Measurements from ENCODE around the gene HNRNPUL2. TPM values are rescaled to one million over a fixed set of nuclear protein-coding genes. Genes with fewer than 3 reads are reported as not detected.
"Not testable (repeated sequence)": the region's sequence is repeated elsewhere in the genome, so short reads cannot be mapped to it uniquely, and the experiment has no call there.

Gene HNRNPUL2
- total RNA-seq (2014; rRNA removed), result 8.7 and 14.4 TPM in 2 replicates
- polyA plus RNA-seq (2012), result 61.3 TPM

DNA sequence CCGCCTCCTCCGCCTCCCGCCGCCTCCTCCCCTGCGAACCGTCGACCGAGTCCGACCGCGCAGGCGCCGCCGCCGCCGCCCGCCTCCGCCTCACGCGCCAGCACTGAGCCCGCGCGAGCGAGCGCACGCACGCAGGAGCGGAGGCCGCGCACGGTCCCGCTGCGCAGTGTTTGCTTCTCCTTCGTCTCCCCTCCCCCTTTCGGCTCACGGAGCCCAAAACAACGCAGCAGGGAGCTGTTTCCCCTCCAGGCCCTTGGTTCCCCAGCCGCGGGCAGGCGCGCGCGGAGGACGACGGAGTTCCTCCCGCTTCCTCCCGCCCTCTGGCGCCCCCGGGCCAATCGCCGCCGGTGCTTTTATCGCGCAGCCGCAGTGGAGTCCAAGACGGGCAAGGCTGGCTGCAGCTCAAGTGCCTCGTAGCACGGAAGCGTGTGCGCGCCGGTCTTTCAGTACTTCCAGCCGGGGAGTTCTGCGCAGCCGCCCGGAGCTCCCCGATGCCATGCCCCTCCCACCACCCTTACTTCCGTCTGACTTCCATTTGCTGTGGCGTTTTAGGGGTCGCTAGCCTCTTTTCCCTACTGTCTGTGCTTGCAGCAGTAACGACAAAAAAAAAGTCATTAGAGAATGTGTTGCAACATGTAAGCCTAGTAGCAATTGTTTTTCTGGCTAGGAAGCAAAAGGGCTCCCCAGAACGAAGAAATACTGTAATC lies at the start of gene HNRNPUL2:
Gene HNRNPUL2, minus strand, starts transcription at position 293 of the 707 bp plus-strand sequence. CDS start 301 bp downstream, outside the sequence.
- DNase-seq (ENCODE audit: low read depth), result peak; percentile 99

DNA sequence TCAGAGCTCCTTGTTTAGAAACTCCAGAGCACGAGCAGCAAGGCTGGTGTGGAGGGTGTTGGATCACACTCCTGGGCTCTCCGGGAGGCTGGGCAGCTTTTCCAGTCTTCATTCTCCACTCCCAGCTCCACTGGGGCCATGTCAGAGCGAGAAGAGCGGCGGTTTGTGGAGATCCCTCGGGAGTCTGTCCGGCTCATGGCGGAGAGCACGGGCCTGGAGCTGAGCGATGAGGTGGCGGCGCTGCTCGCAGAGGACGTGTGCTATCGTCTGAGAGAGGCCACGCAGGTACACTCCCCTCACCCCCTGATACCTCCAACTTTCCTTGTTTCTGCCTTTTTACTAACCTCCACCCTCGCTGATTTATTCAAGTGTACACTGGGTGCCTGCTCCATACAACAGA lies 48.4 kb upstream of the HNRNPUL2 start:
- no peak for DNase-seq (ENCODE audit: low read depth)

DNA sequence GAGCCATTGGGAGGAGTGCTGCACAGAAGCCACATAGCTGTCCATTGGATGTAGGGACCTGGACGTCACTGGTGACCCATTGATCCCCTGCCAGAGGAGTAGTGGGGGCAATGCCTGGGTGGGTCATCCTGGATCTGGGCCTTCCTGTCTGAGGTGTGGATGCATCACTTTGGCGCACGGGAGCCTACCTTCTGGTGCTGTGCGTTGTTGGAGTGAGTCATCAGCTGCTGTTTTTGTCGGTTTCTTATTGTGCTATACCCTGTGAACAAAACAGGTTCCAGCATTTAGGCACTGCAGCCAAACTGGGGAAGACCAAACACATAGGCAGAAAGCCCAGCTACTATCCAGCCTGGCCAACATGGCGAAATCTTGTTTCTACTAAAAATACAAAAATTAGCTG lies 47.1 kb upstream of the HNRNPUL2 start:
- DNase-seq (ENCODE audit: low read depth), result no peak

DNA sequence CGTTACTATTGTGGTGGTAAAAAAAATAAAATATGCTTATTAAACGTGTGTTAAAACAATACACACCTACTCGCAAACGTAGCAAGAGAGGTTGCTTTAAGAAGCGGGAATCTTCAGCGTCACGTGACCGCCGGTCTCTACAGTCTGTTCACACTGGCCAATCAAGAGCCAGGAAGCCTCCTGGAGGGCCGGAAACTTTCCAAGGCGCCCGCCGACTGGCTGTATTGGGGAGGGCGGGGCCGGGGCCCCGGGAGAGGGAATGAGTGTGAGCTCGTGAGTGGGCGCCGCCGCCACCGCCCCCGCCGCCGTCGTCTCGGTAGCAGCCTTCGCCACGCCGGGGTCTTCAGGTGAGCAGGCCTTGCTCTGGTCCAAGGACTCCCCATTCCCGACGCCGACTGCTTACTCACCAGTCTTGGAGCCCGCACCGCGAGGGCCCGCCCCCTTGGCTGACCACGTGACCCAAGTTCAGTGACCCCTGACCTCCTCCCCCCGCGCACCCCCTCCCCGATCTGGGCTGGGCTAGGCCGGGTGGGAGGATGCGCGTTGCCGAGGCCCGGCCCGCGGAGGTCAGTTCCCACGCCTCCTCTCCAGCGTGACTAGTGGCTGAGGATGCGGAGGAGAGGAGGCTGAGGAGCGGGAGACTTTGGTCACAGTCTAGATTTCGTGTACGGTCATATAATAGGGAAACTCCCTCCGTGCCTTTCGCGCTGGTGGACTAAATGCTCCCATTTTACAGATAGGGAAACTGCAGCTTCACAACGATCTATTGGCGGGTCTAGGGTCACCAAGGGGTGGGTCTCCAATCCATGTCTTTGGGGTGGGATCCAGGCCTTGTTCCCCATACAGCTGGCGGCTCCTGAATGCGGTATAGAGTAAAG lies 44.1 kb upstream of the HNRNPUL2 start, which contains the start of gene TAF6L:
Gene TAF6L, plus strand, starts transcription at position 253 of the 878 bp plus-strand sequence. CDS start 4,388 bp downstream, outside the sequence.
- DNase-seq (ENCODE audit: low read depth), result peak; percentile 96

DNA sequence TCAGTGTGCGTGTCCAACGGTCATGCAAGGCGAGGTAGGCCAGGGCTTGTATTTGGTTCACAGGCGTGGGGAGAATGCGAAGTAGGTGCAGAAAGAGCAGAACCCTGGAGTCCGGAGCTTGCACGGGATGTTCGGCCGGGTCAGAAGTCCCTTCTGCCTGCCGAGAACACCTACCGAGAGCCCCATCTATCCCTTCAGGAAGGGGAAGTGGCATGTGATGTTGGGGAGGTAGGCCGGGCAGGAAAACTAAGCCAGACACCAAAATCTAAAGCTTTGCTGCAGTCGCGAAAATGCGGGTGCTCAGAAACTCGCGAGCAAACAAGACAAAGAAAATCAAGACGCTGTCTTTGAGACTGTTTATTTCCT lies 43.5 kb upstream of the HNRNPUL2 start:
- no peak for DNase-seq (ENCODE audit: low read depth)

DNA sequence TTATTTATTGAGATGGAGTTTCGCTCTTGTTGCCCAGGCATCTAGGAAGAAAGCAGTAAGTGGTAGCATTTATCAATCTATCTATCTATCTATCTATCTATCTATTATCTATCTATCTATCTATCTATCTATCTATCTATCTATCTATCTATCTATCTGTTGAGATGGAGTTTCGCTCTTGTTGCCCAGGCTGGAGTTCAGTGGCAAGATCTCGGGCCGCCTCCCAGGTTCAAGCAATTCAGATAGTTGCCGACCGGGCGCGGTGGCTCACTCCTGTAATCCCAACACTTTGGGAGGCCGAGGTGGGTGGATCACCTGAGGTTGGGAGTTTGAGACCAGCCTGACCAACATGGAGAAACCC lies 33.6 kb upstream of the HNRNPUL2 start:
- DNase-seq (ENCODE audit: low read depth), result not testable (repeated sequence)

DNA sequence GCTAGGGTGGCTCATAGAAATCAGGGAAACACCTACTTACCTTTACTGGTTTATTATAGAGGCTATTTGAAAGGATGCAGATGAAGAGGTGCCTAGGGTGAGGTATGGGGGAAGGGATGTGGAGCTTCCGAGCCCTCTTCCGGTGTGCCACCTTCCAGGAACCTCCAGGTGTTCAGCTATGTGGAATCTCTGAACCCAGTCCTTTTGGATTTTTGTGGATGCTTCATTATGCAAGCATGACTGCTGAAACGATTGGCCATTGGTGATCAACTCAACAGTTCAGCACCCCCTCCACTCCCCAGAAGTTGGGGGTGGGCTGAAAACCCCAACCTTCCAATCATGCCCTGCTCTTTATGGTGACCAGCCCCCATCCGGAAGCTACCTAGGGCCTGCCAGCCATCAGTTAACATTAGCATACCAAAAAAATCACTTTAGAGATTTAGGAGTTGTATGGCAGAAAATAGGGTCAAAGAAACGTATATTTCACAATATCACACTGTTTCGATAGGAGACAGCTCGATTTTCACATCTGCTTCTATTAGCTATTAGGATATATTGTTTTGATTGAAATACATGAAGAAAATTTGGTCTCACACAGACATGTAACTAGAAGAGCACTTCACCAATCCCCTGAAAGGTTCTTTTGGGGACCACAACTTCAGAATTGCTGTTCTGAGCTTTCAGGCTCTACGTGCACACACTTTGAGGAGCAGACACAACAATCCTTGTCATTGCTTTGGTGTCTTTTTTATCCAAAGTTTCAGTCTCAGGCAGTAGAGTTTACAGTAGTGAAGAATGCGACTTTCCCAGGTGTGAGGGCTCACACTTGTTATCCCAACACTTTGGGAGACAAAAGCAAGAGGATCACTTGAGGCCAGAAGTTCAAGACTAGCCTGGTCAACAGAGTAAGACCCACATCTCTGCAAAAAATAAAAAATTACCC lies 30.9 kb upstream of the HNRNPUL2 start:
- DNase-seq (ENCODE audit: low read depth), result no peak

DNA sequence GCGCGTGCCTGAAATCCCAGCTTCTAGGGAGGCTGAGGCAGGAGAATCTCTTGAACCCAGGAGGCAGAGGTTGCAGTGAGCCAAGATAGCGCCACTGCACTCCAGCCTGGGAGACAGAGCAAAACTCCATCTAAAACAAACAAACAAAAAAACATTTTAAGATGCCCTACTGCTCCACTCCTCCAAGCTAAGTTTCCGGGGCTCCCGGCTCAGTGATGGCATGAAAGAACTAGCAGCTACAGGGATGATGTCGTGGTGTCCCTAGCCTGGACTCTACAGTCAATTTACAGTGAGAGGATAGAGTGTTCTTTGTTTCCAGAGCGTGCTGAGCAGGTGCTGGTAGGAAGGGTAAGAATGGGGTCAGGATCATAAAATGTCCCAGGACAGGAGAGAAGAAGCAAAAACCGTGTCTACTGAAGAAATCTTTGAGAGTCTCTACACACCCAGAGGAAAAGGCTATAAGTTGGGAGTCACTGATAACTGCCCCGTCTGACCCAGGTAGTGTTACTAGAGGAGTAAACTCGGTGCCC lies 27.9 kb upstream of the HNRNPUL2 start:
- DNase-seq (ENCODE audit: low read depth), result no peak

DNA sequence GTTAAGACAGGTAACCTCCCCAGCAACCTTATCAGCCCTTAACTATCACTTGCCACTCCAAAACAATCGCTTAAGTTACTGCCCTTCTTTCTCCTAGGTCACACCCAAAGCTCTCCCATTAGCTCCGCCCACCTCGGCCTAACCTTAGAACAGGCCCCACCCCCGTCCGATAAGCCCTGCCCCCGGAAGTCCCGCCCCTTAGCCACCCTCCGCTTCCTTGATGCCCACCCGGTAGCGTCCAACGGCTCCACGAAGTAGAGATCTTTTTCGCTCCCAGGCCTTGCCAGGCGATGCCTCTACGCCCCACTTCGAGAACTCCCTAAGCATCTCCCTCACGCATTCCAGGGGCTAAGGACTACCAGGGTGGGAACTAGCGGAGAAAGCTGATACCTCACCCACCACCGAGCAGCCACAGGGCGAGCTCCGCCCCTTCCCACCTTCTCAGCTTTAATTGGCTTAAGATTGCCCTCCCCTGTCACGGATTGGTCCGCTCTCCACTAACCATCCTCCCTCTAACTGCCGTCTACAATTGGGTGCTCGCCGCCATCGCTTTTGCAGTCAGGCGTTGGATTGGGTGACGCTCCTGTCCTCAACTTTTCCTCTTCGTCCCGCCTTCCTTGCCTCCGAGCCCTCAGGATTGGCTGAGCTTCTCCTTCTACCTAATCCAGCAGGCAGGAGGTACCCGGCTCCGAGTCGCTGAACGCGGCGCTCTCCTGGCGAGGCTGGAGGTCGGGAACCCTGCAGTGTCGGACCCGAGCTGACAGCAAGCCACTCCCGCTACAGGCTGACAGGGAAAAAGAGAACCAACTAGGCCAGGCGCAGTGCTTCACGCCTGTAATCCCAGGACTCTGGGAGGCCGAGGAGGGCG lies 26.7 kb upstream of the HNRNPUL2 start, which contains the start of gene ZBTB3:
Gene ZBTB3, minus strand, starts transcription at position 425 of the 868 bp plus-strand sequence. CDS start 496 bp downstream, outside the sequence.
- peak; percentile 99 for DNase-seq (ENCODE audit: low read depth)

DNA sequence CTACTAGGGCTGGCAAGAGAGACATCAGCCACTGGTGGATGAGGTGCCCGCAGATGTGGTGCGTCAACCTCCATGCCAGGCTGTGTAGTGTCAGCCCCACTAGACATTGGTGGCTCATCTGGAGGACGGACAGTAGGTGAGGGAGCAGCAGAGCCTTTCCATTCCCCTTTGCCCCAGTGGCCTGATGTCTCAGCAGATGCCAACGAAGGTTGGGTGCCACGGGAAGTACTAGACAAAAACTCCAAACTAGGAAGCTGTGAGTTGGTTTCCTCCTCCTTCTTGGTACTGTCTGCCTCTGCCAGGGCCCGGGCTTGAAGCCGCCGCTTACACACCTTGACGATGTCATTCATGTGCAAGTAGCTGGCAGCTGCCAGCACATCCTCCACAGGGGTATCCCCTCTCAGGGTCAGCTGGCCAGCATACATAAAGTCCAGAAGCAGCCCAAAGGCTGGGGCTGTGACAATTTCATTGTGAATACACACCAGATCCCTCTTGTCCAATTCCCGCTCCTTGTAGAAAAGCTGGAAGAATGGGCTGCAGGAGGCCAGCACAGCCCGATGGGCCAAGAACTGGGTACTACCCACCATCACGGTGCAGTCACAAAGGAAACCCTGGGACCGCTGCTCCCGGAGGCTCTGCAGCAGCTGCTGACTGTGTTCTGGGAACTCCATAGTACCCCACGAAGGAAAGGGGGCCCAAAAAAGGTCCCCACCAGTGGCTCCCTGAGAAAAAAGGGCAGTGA lies 25.9 kb upstream of the HNRNPUL2 start:
- no peak for DNase-seq (ENCODE audit: low read depth)

DNA sequence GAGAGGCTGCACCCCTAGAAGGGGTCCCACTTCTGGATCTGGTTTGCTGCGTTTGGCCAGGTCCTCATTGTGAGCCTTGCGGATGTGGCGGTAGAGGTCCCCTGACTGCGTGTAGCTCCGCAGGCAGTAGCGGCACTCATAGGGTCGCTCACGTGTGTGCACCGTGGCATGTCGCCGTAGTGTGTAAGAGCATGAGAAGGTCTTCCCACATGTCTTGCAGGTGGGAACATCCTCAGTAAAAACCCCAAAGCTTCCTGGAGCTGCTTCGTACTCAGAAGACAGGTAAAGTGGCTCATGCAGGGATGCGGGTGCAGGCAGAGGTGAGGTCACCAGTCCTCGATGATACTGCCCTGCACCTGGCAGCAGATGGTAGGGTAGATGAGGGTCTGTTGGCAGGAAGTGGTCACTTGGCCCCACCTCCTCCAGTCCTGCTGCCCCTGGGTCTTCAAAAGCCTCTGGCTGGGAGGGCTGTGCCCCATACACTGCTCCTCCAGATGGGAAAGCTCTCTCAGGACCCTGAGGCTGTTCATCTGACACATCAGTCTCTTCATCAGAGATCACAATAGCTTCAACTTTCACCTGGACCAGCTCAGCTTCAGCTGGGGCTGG lies 25.0 kb upstream of the HNRNPUL2 start:
- DNase-seq (ENCODE audit: low read depth), result no peak

DNA sequence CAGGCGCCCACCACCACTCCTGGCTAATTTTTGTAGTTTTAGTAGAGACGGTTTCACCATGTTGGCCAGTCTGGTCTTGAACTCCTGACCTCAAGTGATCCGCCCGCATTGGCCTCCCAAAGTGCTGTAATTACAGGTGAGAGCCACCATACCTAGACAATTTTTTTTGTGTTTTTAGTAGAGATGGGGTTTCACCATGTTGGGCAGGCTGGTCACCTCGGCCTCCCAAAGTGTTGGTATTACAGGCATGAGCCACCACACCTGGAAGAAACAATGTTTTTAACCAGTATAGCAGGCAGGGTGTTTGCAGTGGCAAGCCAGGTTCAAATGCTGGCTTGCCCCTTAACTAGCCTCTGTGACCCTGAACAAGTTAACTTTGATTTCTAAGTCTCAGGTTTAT lies 22.7 kb upstream of the HNRNPUL2 start:
- DNase-seq (ENCODE audit: low read depth), result not testable (repeated sequence)

DNA sequence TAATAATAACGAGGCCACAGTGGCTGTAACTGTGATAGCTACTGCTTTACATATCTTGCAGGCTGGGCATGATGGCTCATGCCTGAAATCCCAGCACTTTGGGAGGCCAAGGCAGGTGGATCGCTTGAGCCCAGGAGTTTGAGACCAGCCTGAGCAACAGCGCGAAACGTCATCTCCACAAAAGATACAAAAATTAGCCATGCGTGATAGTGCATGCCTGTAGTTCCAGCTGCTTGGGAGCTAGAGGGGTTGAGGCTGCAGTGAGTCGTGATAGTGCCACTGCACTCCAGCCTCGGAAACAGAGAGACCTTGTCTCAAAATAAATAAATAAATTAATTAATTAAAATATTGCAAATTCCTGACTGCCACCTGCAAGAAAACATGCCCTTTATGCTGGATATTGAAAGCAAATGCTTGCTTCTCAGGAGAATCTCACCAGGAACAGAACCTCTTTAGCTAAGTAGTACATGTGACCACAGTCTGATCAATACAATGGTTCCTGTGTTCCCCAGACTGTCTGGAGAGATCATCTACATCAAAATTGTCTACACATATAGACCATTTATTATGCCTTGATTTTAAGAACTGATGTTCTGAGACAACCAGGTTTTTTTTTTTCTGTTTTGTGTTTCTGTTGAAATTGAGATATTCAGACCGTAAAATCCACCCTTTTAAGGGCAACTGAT lies 20.4 kb upstream of the HNRNPUL2 start:
- DNase-seq (ENCODE audit: low read depth), result no peak

DNA sequence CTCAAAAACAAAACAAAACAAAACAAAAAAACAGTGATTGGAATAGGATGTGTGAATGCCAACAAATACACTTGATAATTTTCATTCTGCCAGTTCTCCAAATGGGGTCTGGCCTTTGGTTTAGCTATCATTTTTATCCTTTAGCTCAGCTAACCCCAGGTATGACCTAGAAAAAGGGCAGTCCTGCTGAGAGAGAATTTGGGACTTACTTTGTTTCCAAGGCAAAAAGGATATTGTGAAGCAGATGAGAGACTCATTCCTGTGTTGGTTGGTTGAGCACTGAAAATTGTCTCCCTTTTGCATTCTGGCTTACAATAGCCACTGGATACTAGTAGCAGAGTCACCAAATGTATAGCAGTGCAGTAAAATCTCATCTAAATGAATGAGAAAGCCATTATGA lies 9.9 kb upstream of the HNRNPUL2 start:
- DNase-seq (ENCODE audit: low read depth), result no peak

DNA sequence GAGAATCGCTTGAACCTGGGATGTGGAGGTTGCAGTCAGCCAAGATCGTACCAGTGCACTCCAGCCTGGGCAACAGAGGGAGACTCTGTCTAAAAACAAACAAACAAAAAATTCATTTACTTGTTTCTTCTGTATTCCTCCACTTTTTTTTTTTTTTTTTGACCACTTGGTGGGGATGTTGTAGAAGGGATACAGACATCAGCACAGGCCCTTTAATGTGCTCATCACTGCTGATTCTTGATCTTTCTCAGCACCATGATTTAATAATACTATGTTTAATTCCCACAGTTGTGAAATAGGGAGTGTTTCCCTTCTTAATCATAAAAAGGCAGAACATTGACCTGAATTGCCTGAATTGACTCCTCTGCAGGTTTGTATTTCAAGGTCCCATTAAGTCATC lies 5.6 kb upstream of the HNRNPUL2 start:
- peak; percentile 57 for DNase-seq (ENCODE audit: low read depth)

DNA sequence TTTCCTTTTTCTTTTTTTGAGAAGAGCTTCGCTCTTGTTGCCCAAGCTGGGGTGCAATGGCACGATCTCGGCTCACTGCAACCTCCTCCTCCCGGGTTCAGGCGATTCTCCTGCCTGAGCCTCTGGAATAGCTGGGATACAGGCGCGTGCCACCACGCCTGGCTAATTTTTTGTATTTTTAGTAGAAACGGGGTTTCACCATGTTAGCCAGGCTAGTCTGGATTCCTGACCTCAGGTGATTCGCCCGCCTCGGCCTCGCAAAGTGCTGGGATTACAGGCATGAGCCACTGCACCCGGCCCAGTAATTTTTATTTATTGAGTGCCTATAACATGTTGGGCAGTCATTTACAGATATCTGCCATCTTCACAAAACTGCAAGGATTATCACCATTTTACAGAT lies 2.8 kb upstream of the HNRNPUL2 start:
- DNase-seq (ENCODE audit: low read depth), result not testable (repeated sequence)

DNA sequence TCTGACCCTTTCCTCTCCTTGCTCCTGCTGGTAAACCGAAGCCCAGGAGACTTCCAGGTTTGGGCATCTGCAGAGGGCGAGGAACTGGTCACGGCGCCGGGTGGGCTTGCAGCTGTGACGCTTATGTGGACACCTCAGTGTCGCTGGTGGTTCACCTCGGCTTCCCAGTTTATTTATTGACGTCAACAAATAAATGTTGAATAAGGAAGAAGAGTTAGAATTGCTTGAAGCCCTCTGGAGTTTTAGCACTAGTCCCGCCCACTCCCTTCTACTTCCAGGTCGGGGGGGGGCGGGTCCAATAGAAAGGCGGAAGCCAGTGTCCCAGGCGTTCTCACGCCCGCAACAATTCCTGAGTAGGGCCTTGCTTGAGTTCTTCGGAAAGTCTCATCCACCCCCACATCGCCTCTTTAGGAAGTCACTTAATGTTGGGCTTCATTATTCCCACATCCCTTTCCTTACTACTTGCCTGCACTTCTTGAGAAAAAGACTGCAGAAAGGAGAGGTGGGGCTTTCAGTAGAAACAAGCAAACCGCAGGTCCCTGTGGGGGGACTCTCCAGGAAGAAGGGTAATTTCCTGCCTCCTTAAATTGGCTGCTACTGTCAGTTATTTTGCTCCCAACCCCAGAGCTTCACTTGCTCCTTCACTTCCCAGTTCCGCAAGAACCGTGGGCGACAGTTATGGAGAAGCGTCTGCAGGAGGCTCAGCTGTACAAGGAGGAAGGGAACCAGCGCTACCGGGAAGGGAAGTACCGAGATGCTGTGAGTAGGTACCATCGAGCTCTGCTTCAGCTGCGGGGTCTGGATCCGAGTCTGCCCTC lies 1.1 kb upstream of the HNRNPUL2 start, which contains the start of gene TTC9C:
Gene TTC9C, plus strand, starts transcription at position 316 of the 818 bp plus-strand sequence. Its CDS starts 363 bp downstream, at position 679.
- peak; percentile 86 for DNase-seq (ENCODE audit: low read depth)

DNA sequence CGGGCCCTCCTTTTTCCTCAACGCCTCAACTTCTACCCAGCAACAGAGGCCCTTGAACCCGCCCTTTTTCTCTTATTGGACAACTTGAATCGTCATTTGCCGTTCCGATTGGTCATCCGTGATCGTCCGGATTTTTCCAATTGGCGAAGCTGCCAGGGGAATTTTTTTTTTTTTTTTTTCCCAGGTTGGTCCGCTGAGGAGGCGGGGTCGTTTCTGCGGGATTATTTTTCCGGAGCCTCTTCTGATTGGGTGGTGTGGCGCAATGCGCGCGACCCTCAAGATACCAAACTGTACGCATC lies 564 bp upstream of the HNRNPUL2 start:
- peak; percentile 99 for DNase-seq (ENCODE audit: low read depth)

Data from LHCN-M2 (cell line).